GM18951 (cell line): ENCODE data around the gene RPL4.
"Not testable (repeated sequence)": the region's sequence is repeated elsewhere in the genome, so short reads cannot be mapped to it uniquely, and the experiment has no call there.

Experiments used
- POLR2A ChIP-seq: IDR thresholded peaks from 4 replicates; pipeline ENCODE4 v1.6.1; 2011; ENCODE audit warnings: mild to moderate bottlenecking; ENCODE audit not compliant: insufficient read length, insufficient read depth; ENCODE audit errors: extremely low read depth
- in situ Hi-C: fragments of 300-500 bp; cut with MboI; formaldehyde crosslinking; loops from one replicate; pipeline ENCODE4 v1.12.0; 2022; ENCODE audit warnings: low sequenced_read_pairs, mixed read lengths, inconsistent platforms; ENCODE audit not compliant: unreplicated experiment

The RPL4 gene

DNA sequence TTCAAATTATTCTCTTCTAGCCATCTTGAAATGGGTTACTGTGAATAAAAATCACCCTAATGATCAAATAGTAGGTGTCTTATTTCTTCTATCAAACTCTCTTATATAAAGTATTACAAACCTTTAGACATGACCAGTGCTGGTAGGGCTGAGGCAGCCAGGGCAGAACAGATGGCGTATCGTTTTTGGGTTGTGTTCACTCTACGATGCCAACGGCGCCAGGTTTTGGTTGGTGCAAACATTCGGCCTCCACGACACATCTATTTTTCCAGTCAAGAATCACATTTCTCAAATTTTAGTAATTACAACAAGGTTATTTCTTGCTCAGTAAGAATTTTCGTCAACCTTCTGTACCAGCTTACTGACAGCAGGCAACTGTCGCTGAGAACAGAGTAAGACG is 2.2 kb downstream of the RPL4 start:
- in situ Hi-C loops, result no loop called here

DNA sequence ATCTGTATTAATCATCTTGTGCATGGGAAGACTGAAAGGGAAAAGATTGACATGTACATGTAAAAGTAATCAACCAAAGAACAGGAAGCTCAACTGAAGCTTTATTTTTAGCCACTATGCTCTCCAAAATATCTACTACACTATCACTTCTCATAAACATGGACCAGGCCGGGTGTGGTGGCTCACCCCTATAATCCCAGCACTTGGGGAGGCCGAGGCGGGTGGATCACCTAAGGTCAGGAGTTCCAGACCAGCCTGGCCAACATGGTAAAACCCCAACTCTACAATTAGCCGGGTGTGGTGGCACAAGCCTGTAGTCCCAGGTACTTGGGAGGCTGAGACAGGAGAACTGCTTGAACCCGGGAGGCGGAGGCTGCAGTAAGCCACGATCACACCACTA is 4.3 kb downstream of the RPL4 start:
- in situ Hi-C loops, result not testable (repeated sequence)

More for the DNA sequence above, 2.2 kb downstream of the RPL4 start:
- no peak for TF ChIP-seq POLR2A

GRCh38 chr15:66498501-66499386 is 5.9 kb downstream of the RPL4 start:
- no peak for TF ChIP-seq POLR2A
- in situ Hi-C loops, result no loop called here

DNA sequence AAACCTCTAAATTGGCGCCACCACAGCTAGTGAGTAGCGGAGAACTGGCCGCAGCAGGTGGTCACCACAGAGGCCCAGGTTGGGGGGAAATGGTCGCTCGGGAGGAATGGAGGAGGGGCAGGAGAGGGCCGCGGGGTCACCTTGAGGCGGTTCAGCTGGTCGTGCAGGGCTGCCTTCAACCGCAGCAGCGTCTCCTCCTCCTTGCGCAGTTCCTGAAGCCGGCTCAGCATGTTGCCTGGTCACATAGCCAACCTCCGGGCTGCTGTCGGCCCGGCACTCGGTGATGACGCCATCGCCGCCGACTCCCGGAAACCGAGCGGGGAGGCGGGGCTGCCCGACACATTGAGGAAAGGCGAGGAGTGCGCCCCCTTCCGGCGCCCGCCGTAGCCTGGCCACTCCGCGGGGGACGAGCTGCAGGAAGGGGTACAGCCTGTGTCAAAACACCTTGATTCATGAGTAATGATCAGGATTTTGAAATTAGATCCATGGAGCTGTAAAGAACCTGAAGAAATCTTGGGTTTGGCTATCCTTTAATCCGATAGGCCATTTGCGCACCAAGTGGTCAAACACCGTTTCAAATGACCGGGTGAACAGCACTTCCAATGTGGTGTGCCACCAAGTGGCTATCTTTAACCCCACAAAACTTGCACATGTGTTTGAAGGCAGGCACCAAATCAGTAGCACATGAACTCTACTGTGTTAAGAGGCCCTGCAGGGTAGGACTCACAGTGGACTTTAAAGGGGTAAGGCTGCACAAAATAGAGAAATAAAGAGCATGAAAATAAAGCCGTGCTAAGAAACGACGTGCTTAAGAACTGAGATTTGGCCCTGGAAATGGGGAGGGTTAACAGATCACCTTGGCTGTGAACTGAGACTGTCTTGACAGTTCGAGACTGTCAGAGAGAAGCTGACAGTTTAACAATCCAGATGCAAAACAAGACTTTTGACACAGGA is 6.9 kb downstream of the RPL4 start, which contains the start of gene SNAPC5:
Gene SNAPC5, minus strand, starts transcription at position 261 of the 954 bp plus-strand sequence. Its CDS starts 31 bp downstream, at position 230.
- in situ Hi-C loops, result no loop called here
- peak; percentile 80 for TF ChIP-seq POLR2A

- no peak for TF ChIP-seq POLR2A
- in situ Hi-C loops, result no loop called here
These were observed 7.6 kb downstream of the RPL4 start for GRCh38 chr15:66496951-66497501.

DNA sequence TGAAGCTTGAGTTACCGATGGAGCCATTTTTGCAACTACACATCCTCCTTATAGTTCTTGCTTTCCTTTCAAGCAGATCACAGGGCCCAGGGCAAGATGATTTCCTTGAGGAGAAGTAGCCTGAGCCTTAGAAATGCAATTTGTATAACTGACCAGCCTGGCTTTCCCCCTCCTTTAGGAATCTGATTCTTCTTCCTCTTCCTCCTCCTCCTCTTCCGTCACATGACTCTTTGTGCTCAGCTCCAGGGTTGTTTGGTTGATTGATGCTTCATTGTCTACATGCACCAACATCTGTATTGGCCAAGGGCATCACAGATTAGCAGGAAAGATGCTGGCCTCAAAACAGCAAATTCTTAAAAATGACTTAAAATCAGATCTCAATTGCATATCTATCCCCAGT is 10.4 kb downstream of the RPL4 start:
- no peak for TF ChIP-seq POLR2A
- in situ Hi-C loops, result no loop called here

DNA sequence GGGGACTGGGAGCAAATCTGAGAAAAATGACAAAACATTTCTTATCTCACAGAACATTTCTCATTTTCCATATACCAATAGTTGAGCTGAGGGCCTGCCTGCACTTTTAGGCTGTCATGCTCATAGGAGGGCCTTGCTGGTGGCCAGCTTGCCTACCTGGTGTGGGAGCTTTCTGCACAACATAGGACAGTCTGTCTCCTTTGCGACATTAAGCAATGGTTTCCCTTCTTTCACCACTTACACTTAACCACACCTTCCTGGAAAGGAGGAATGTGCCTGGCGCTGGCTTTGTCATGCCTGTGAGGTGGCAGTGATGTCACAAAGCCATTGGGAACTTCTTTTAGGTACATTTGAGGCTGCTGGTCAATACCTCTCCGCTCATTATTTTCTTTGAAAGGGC is 12.8 kb downstream of the RPL4 start:
- no peak for TF ChIP-seq POLR2A
- in situ Hi-C loops, result no loop called here

GRCh38 chr15:66489179-66489791 is 15.4 kb downstream of the RPL4 start:
- in situ Hi-C loops, result no loop called here
- TF ChIP-seq POLR2A, result no peak

GRCh38 chr15:66488525-66488924 is 16.1 kb downstream of the RPL4 start:
- in situ Hi-C loops, result no loop called here
- TF ChIP-seq POLR2A, result no peak

DNA sequence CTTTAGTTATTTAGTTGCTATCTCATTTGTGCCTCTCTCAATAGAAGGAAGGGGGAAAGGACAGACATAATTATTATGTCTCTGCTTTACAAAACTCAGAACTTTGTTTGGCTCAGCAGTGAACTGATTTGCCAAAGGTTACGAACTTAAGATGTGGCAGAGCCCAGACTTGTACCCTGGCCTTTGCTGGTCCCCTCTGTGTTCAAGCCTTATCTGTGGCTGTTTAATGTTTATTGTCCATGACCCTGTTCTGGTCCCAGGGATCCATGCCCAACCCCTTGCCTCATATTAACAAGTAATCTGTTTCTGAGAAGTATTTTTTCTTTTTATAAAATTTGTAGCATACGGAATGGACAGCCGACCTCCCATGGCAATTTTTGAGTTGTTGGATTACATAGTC is 17.8 kb downstream of the RPL4 start:
- in situ Hi-C loops, result no loop called here
- no peak for TF ChIP-seq POLR2A

- no peak for TF ChIP-seq POLR2A
These were observed 20.0 kb downstream of the RPL4 start for GRCh38 chr15:66484539-66485112.

DNA sequence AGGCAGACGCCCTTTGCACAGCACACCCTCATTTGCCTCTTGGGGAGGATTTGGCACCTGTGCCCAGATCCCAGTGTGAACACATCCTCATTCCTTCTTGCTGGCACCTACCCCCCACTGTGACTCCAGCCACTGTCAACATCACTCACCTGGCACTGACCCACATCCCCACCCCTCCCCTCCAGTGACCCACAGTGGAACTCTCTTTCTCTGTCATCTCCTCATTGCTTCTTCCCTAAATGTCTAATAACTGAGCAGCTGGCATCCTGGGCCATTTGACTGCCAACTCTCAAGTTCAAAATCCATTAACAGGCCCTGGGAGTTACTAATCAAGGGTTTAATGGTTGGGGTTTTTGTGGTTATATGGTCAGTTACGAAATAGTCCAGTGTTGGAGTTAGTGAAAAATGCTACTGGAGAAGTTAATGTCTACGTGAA is 21.5 kb downstream of the RPL4 start:
- no peak for TF ChIP-seq POLR2A
- in situ Hi-C loops, result no loop called here

More at GRCh38 chr15:66484539-66485112, 20.0 kb downstream of the RPL4 start:
- in situ Hi-C loops, result no loop called here
